Uterus (tissue), 2 donors: ENCODE results near the gene R3HDM2.

ENCODE experiments used
- POLR2A ChIP-seq, 2 donors: fragments of 450-650 bp; IDR thresholded peaks; one replicate each; pipeline ENCODE4 v1.6.1; 2016; ENCODE audit warnings: antibody characterized with exemption in 2 of 2, mild to moderate bottlenecking in 1 of 2, moderate library complexity in 1 of 2
- TF ChIP-seq, protein P1 (sequence below), 4 experiments: fragments of 200-600 bp in 2 of 4; fragments of 450-650 bp in 2 of 4; sonication (generic) in 2 of 4; IDR thresholded peaks; one replicate each; pipeline ENCODE4 v1.5.1; 2016 to 2019; ENCODE audit warnings: antibody characterized with exemption in 4 of 4, mild to moderate bottlenecking in 2 of 4, moderate library complexity in 1 of 4

DNA sequence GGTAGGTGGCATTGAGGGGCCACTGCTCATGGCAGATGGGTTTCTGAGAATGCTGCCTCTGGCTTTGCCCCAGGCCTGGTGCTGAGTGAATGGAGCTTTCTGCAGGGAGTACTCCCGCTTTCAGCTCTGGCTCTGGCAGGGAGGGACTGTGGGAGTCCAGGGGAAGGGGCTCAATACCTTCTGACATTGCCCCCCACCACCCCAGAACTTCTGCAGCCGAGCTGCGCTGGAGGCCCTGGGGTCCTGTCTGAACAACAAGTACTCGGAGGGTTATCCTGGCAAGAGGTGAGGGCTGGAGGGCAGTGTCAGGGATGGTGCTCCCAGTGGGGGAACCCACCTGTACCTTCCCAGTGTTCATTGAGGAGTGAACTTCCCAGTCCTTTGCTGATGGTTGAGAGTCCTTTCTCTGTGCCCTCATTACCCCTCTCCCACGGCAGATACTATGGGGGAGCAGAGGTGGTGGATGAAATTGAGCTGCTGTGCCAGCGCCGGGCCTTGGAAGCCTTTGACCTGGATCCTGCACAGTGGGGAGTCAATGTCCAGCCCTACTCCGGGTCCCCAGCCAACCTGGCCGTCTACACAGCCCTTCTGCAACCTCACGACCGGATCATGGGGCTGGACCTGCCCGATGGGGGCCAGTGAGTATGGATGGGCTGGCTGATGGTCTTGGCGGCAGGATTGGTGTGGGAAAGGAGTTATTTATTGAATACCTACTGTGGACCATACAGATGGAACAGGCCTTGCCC, 199.4 kb downstream of the R3HDM2 start:
- no peak for TF ChIP-seq POLR2A (IDR thresholded peaks at IDR 0.05)
- TF ChIP-seq, protein P1, sequence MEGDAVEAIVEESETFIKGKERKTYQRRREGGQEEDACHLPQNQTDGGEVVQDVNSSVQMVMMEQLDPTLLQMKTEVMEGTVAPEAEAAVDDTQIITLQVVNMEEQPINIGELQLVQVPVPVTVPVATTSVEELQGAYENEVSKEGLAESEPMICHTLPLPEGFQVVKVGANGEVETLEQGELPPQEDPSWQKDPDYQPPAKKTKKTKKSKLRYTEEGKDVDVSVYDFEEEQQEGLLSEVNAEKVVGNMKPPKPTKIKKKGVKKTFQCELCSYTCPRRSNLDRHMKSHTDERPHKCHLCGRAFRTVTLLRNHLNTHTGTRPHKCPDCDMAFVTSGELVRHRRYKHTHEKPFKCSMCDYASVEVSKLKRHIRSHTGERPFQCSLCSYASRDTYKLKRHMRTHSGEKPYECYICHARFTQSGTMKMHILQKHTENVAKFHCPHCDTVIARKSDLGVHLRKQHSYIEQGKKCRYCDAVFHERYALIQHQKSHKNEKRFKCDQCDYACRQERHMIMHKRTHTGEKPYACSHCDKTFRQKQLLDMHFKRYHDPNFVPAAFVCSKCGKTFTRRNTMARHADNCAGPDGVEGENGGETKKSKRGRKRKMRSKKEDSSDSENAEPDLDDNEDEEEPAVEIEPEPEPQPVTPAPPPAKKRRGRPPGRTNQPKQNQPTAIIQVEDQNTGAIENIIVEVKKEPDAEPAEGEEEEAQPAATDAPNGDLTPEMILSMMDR (IDR thresholded peaks at IDR 0.05) = no peak
